ENCODE data around the gene CEMP1. TPM values are rescaled to one million over a fixed set of nuclear protein-coding genes. Genes with fewer than 3 reads are reported as not detected.

CEMP1 gene
- total RNA-seq, 1 experiment from 2014 or later: not detected

DNA sequence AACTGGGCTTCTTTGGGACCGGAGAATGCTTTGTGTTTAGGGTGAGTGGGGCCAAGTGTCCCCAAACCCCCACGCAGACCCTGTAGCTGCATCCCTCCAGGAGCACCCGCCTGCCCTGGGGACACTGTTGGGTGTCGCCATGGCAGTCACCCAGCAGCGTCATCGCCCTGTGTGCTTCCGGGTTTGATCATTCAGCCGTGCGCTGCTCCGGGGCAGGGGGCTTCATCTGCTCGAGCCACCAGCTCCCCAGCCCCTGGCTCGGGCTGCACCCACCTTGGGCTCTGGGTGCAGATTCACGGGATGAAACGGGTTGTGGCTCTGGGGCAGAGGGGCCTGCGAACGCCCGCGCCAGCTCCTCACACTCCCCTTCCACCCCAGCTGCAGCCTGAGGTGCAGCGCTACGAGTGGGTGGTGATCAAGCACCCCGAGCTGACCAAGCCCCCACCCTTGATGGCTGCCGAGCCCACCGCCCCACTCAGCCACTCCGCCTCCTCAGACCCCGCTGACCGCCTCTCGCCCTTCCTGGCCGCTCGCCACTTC lies 31.2 kb downstream of the CEMP1 start:
- ATAC-seq (no peak), DNase-seq (ENCODE audit: low read depth, low spot score) (no peak)
- ChIA-PET CTCF (interaction anchor here (1.9 kb wide), 1 partner anchor 29 kb away, joined by 6 read pairs; the partner anchor contains the start of gene NTN3), POLR2A (no interaction called here)
- H3K9me3 ChIP-seq (ENCODE audit: control insufficient read depth, insufficient read depth, low read depth, low read length): no peaks in the 10 kb centered on the region
- TF ChIP-seq, protein P1, sequence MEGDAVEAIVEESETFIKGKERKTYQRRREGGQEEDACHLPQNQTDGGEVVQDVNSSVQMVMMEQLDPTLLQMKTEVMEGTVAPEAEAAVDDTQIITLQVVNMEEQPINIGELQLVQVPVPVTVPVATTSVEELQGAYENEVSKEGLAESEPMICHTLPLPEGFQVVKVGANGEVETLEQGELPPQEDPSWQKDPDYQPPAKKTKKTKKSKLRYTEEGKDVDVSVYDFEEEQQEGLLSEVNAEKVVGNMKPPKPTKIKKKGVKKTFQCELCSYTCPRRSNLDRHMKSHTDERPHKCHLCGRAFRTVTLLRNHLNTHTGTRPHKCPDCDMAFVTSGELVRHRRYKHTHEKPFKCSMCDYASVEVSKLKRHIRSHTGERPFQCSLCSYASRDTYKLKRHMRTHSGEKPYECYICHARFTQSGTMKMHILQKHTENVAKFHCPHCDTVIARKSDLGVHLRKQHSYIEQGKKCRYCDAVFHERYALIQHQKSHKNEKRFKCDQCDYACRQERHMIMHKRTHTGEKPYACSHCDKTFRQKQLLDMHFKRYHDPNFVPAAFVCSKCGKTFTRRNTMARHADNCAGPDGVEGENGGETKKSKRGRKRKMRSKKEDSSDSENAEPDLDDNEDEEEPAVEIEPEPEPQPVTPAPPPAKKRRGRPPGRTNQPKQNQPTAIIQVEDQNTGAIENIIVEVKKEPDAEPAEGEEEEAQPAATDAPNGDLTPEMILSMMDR (IDR thresholded peaks at IDR 0.05): no peak
- TF ChIP-seq TCF7L2 (IDR thresholded peaks at IDR 0.05; ENCODE audit: low read depth, low read length) (no peak), SIN3A (IDR thresholded peaks at IDR 0.05; ENCODE audit: borderline replicate concordance, insufficient read depth, low read depth, low read length) (no peak), POLR2AphosphoS5 (IDR thresholded peaks at IDR 0.05; ENCODE audit: low read depth, low read length) (no peak)
- TF ChIP-seq, protein P2, sequence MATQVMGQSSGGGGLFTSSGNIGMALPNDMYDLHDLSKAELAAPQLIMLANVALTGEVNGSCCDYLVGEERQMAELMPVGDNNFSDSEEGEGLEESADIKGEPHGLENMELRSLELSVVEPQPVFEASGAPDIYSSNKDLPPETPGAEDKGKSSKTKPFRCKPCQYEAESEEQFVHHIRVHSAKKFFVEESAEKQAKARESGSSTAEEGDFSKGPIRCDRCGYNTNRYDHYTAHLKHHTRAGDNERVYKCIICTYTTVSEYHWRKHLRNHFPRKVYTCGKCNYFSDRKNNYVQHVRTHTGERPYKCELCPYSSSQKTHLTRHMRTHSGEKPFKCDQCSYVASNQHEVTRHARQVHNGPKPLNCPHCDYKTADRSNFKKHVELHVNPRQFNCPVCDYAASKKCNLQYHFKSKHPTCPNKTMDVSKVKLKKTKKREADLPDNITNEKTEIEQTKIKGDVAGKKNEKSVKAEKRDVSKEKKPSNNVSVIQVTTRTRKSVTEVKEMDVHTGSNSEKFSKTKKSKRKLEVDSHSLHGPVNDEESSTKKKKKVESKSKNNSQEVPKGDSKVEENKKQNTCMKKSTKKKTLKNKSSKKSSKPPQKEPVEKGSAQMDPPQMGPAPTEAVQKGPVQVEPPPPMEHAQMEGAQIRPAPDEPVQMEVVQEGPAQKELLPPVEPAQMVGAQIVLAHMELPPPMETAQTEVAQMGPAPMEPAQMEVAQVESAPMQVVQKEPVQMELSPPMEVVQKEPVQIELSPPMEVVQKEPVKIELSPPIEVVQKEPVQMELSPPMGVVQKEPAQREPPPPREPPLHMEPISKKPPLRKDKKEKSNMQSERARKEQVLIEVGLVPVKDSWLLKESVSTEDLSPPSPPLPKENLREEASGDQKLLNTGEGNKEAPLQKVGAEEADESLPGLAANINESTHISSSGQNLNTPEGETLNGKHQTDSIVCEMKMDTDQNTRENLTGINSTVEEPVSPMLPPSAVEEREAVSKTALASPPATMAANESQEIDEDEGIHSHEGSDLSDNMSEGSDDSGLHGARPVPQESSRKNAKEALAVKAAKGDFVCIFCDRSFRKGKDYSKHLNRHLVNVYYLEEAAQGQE (IDR thresholded peaks at IDR 0.05; ENCODE audit: insufficient read depth in 1 of 2, low read depth in 2 of 2, low read length in 1 of 2): no peak
- intact Hi-C loops (cut with micrococcal nuclease; ENCODE audit: unreplicated experiment): no loop called here
- peaks cover 23% of the 10 kb centered on the region for H3K4me1 ChIP-seq (ENCODE audit: control insufficient read depth, insufficient read depth, low read length)
- BruUV-seq (replicated peaks): no TSS peak
- no peaks in the 10 kb centered on the region for H3K27me3 ChIP-seq (ENCODE audit: control insufficient read depth, insufficient read depth, low read length)
- H3K27ac ChIP-seq (ENCODE audit: low read length): no peak overlapping the region
- no peaks in the 10 kb centered on the region; the same call in 1 of the 2 replicates for H3K36me3 ChIP-seq (ENCODE audit: control insufficient read depth, insufficient read depth, low read length)
- no peak overlapping the region for H3K4me3 ChIP-seq (ENCODE audit: low read depth in 2 of 2, low read length in 2 of 2)
- in situ Hi-C loops (cut with HindIII; ENCODE audit: low pct_unique_long_range_greater_than_20kb, low sequenced_read_pairs): no loop called here

DNA sequence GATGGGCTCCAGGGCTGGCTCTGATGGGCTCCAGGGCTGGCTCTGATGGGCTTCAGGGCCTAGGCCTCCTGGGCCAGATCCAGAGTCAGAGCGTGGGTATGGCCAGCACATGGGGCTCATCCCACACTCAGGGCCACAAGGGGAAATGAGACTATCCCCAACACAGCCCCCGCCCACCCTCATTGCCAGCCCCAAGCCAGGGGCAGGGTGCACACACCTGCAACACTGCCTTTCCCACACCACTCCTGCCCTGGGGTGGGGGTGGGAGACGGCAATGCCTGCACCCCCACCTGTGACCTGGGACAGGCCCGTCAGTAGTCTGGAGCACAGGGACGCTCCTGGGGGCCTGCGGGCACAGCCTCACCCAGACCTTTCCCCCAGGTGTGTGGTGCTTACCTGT lies 31.8 kb downstream of the CEMP1 start:
- in situ Hi-C loops (cut with HindIII; ENCODE audit: low pct_unique_long_range_greater_than_20kb, low sequenced_read_pairs) (no loop called here), intact Hi-C loops (cut with micrococcal nuclease; ENCODE audit: unreplicated experiment) (no loop called here)
- no peak overlapping the region for H3K27ac ChIP-seq (ENCODE audit: low read length)
- POLR2A ChIA-PET: no interaction called here
- no peak for ATAC-seq
- BruUV-seq (replicated peaks): no TSS peak
- no peaks in the 10 kb centered on the region for H3K27me3 ChIP-seq (ENCODE audit: control insufficient read depth, insufficient read depth, low read length)
- TF ChIP-seq TCF7L2 (IDR thresholded peaks at IDR 0.05; ENCODE audit: low read depth, low read length): no peak
- TF ChIP-seq SIN3A (IDR thresholded peaks at IDR 0.05; ENCODE audit: borderline replicate concordance, insufficient read depth, low read depth, low read length): no peak
- TF ChIP-seq, protein P1 (IDR thresholded peaks at IDR 0.05): no peak
- TF ChIP-seq POLR2AphosphoS5 (IDR thresholded peaks at IDR 0.05; ENCODE audit: low read depth, low read length): no peak
- TF ChIP-seq, protein P2 (IDR thresholded peaks at IDR 0.05; ENCODE audit: insufficient read depth in 1 of 2, low read depth in 2 of 2, low read length in 1 of 2): no peak
- no peak overlapping the region for H3K4me3 ChIP-seq (ENCODE audit: low read depth in 2 of 2, low read length in 2 of 2)
- no peak for DNase-seq (ENCODE audit: low read depth, low spot score)
- no peaks in the 10 kb centered on the region; the same call in 1 of the 2 replicates for H3K36me3 ChIP-seq (ENCODE audit: control insufficient read depth, insufficient read depth, low read length)
- peaks cover 23% of the 10 kb centered on the region for H3K4me1 ChIP-seq (ENCODE audit: control insufficient read depth, insufficient read depth, low read length)
- H3K9me3 ChIP-seq (ENCODE audit: control insufficient read depth, insufficient read depth, low read depth, low read length): no peaks in the 10 kb centered on the region
- CTCF ChIA-PET: no interaction called here

Measured in Panc1 (cell line).